ENCODE data around the gene RCN1.
"Not testable (repeated sequence)": the region's sequence is repeated elsewhere in the genome, so short reads cannot be mapped to it uniquely, and the experiment has no call there.

Gene RCN1

GRCh38 chr11:32100495-32100894, 9.6 kb downstream of the RCN1 start:
- ChIA-PET POLR2A (ENCODE audit: low non-redundant PET) (no interaction called here), CTCF (interaction anchor here (1.2 kb wide), 1 partner anchor 49 kb away, joined by 4 read pairs; no protein-coding TSS in a partner anchor)
- DNase-seq (ENCODE audit: low spot score): no peak
- no peak for TF ChIP-seq CTCF (conservative IDR thresholded peaks at IDR 0.05; ENCODE audit: low read depth)
- no peak overlapping the region for H3K27ac ChIP-seq

- ChIA-PET POLR2A (ENCODE audit: low non-redundant PET) (no interaction called here), CTCF (no interaction called here)
- TF ChIP-seq CTCF (conservative IDR thresholded peaks at IDR 0.05; ENCODE audit: low read depth): no peak
- DNase-seq (ENCODE audit: low spot score): no peak
- no peak overlapping the region for H3K27ac ChIP-seq
These were observed 10.9 kb downstream of the RCN1 start for GRCh38 chr11:32101791-32102190.

GRCh38 chr11:32103121-32103719, 12.3 kb downstream of the RCN1 start:
- CTCF ChIA-PET; H3K27ac ChIP-seq; POLR2A ChIA-PET (ENCODE audit: low non-redundant PET); DNase-seq (ENCODE audit: low spot score): not testable (repeated sequence)

- ChIA-PET CTCF (no interaction called here), POLR2A (ENCODE audit: low non-redundant PET) (no interaction called here)
- TF ChIP-seq CTCF (conservative IDR thresholded peaks at IDR 0.05; ENCODE audit: low read depth): no peak
- no peak overlapping the region for H3K27ac ChIP-seq
- no peak for DNase-seq (ENCODE audit: low spot score)
These were observed 13.1 kb downstream of the RCN1 start for GRCh38 chr11:32103941-32104340.

- no peak for DNase-seq (ENCODE audit: low spot score)
- ChIA-PET CTCF (interaction anchor here (0.5 kb wide), 1 partner anchor 27 kb away, joined by 3 read pairs; no protein-coding TSS in a partner anchor), POLR2A (ENCODE audit: low non-redundant PET) (no interaction called here)
- no peak overlapping the region for H3K27ac ChIP-seq
- no peak for TF ChIP-seq CTCF (conservative IDR thresholded peaks at IDR 0.05; ENCODE audit: low read depth)
These were observed 15.1 kb downstream of the RCN1 start for GRCh38 chr11:32105871-32106560.

GRCh38 chr11:32107647-32108046, 16.8 kb downstream of the RCN1 start:
- POLR2A ChIA-PET (ENCODE audit: low non-redundant PET): no interaction called here
- CTCF ChIA-PET: interaction anchor here (0.7 kb wide), 1 partner anchor 69 kb away, joined by 3 read pairs; no protein-coding TSS in a partner anchor
- no peak for DNase-seq (ENCODE audit: low spot score)
- TF ChIP-seq CTCF (conservative IDR thresholded peaks at IDR 0.05; ENCODE audit: low read depth): no peak
- H3K27ac ChIP-seq: no peak overlapping the region

- no peak overlapping the region for H3K27ac ChIP-seq
- no peak for DNase-seq (ENCODE audit: low spot score)
- POLR2A ChIA-PET (ENCODE audit: low non-redundant PET): no interaction called here
- TF ChIP-seq CTCF (conservative IDR thresholded peaks at IDR 0.05; ENCODE audit: low read depth): no peak
- CTCF ChIA-PET: no interaction called here
These were observed 17.7 kb downstream of the RCN1 start for GRCh38 chr11:32108576-32108975.
